Epithelial cell of esophagus (primary cell): ENCODE results near the gene TMPRSS15.

ENCODE experiments used
- DNase-seq: peaks from one replicate; pipeline ENCODE4 v3.0.0; 2010; ENCODE audit warnings: low read depth
- H3K4me3 ChIP-seq: 2 replicates; pipeline ENCODE4 v1.5.1; 2011; ENCODE audit warnings: mild to moderate bottlenecking, low read length, control low read depth
- TF ChIP-seq, protein P1 (sequence below): IDR thresholded peaks from 2 replicates; pipeline ENCODE4 v1.5.1; 2011; ENCODE audit warnings: low read depth, mild to moderate bottlenecking, low read length, control low read depth, inconsistent platforms; ENCODE audit not compliant: insufficient read depth; ENCODE audit errors: missing control alignments

TMPRSS15 gene

DNA sequence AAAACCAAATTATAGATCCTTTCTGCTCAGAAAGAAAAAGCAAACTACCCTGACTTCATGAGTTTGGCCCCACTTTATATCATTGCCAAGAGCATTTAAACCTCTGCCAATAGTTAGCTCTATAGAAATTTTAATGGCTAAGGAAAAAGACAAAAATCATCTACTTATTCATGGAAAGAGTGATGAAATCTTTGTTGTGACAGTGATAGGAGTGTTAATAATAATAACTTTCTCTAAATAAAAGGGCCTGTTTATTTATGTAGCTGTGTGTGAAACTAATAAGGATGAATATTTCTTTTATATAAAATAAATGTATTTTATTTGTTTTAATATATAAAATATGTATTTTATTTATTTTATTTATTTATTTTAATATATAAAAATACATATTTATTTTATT is 152.5 kb downstream of the TMPRSS15 start:
- TF ChIP-seq, protein P1, sequence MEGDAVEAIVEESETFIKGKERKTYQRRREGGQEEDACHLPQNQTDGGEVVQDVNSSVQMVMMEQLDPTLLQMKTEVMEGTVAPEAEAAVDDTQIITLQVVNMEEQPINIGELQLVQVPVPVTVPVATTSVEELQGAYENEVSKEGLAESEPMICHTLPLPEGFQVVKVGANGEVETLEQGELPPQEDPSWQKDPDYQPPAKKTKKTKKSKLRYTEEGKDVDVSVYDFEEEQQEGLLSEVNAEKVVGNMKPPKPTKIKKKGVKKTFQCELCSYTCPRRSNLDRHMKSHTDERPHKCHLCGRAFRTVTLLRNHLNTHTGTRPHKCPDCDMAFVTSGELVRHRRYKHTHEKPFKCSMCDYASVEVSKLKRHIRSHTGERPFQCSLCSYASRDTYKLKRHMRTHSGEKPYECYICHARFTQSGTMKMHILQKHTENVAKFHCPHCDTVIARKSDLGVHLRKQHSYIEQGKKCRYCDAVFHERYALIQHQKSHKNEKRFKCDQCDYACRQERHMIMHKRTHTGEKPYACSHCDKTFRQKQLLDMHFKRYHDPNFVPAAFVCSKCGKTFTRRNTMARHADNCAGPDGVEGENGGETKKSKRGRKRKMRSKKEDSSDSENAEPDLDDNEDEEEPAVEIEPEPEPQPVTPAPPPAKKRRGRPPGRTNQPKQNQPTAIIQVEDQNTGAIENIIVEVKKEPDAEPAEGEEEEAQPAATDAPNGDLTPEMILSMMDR: no peak
- H3K4me3 ChIP-seq: no peak overlapping the region
- DNase-seq: no peak

DNA sequence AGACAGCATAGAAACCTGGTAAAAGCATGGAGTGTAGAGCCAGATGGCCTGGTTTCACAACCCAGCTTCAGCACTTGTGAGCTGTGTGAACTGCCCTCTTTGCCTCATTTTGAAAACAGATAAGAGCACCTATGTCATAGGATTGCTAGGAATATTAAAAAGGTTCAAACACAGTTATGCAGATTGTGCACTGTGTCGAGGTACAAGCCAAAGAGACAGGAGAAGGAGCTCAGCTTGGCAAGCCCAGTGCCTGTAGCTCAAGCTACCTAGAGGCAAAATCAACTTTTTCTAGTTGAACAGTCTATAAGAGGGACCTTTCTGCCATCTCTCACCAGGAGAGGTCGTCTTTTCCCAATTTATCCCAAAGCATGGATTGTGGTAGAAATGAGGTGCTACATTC is 153.9 kb downstream of the TMPRSS15 start:
- no peak for DNase-seq
- H3K4me3 ChIP-seq: no peak overlapping the region
- TF ChIP-seq, protein P1: no peak

DNA sequence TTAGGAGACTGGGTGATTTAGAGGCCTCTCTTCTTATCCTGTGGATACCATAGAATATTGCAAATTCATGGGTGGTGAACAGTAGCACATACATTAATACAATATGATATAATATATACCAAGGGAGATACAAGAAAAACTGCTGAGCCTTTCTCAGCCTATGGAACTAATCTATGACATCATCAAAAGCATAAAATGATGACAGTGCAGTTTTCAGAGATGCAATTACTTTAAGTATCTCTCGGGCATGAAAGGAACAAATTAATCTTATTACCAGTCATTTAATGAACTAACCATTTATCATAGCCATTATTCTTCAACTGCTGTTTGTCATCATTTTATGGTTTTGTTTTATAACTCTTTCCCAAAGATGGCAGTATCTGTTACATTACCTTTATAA is 155.4 kb downstream of the TMPRSS15 start:
- no peak overlapping the region for H3K4me3 ChIP-seq
- TF ChIP-seq, protein P1: no peak
- DNase-seq: no peak

DNA sequence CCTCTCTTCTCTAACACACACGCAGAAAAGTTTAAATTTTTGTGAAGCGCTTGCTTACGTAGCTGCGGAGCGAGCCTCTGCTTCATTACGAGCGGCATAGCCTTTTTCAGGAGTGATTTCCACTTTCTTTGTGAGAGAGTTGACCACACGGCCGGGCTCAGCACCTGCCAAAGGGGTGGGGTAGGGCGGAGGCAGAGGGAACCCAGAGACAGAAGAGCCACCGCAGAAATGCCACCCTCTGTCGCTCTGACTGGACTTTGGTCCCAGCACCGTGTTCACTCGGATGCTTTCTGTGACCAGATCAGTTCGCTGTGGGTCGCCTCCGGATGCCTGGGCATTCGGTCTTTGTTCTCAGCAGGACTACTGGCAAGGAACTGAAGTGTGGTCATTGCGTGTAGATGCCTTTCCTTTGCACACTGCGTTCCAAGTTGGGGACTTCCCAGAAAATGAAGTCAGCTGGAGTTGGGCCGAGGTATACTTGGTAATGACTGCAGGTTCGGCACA is 158.1 kb downstream of the TMPRSS15 start:
- H3K4me3 ChIP-seq: no peak overlapping the region
- TF ChIP-seq, protein P1: no peak
- DNase-seq: no peak

DNA sequence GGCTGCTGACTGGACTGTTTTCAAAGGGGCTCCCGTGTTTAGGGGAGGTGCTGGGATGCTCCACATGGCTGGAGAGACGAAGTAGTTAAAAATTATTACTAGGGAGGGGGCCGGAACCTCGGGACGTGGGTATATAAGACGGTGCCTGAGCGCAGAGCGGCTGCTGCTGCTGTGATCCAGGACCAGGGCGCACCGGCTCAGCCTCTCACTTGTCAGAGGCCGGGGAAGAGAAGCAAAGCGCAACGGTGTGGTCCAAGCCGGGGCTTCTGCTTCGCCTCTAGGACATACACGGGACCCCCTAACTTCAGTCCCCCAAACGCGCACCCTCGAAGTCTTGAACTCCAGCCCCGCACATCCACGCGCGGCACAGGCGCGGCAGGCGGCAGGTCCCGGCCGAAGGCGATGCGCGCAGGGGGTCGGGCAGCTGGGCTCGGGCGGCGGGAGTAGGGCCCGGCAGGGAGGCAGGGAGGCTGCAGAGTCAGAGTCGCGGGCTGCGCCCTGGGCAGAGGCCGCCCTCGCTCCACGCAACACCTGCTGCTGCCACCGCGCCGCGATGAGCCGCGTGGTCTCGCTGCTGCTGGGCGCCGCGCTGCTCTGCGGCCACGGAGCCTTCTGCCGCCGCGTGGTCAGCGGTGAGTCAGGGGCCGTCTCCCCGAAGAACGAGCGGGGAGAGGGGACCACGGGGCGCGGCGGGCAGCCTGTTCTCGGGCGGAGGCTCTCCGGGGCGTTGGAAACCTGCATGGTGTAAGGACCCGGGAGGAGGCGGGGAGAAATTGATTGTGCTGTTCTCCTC is 158.7 kb downstream of the TMPRSS15 start, which contains the start of gene CHODL:
Gene CHODL (plus strand): TSS at position 163 of the 793 bp plus-strand sequence. CDS start 391 bp downstream, at position 554.
- TF ChIP-seq, protein P1: no peak
- no peak within 1 kb of the TSS for H3K4me3 ChIP-seq
- DNase-seq: no peak

DNA sequence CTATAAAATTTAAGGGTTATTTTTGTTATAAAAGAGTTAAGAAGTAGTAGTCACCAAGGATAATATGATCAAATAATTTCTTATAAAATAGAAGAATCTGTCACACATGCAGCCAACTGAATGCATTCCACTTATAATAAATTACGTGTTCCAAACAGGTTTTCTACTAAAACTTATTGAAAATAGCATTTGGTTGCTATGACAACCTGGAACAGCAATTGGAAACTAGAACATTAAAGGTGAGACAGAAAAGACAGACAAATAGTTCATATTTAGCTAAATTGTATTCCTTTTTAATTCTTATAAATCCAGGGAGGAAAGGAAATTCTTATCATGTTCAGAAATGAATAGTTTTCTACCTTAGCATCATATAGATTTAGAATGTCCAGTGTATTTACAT is 168.0 kb downstream of the TMPRSS15 start:
- TF ChIP-seq, protein P1: no peak
- H3K4me3 ChIP-seq: no peak overlapping the region
- DNase-seq: no peak

DNA sequence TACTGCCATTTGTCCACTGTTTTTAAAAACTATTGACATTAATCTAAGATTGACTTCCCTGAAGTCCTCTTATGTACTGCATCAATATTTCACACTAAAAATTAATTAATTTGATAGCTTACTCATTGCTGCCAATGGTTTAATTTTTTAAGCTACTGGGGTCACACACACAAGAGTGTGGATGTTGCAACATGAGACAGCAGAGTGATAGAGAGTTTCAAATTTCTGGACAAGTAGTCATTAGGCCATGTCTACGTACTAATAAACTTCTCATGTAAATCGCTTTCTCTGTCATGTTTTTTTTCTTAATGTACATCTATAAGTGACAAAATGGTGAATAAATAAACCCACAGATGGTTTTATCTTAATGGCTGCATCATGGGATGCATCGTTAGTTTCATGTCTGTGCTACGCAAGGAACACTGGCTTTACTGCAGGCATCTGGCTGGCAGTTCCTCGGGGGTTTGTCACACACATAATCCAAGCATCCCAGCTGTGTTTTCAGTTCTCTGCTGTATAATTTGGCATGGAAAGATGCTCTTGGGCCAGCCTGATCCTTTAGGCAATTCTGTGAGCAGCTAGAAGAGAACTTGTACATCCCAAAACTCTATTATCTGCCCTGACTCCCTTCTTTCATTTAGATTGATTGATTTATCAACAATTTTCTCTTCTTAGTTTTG is 175.4 kb downstream of the TMPRSS15 start:
- TF ChIP-seq, protein P1: no peak
- H3K4me3 ChIP-seq: no peak overlapping the region
- DNase-seq: no peak
